ENCODE data around the gene DENND4C.
A peak's percentile ranks its signal among the peaks of the same experiment; 100 is the strongest.
"Not testable (repeated sequence)": the region's sequence is repeated elsewhere in the genome, so short reads cannot be mapped to it uniquely, and the experiment has no call there.

Gene DENND4C

GRCh38 chr9:19229595-19230354 is 718 bp upstream of the DENND4C start:
- peak; percentile 43 to 61 for DNase-seq

GRCh38 chr9:19231126-19231903 is 822 bp downstream of the DENND4C start:
- no peak for DNase-seq

GRCh38 chr9:19231904-19232822 is 1.7 kb downstream of the DENND4C start:
- no peak for DNase-seq

- no peak for DNase-seq
Measured at GRCh38 chr9:19232823-19233194, 2.3 kb downstream of the DENND4C start.

GRCh38 chr9:19233344-19233743 is 2.9 kb downstream of the DENND4C start:
- no peak for DNase-seq

- no peak for DNase-seq
Measured at GRCh38 chr9:19239955-19240354, 9.5 kb downstream of the DENND4C start.

- DNase-seq: no peak
Measured at GRCh38 chr9:19241728-19242127, 11.2 kb downstream of the DENND4C start.

GRCh38 chr9:19243366-19244033 is 13.0 kb downstream of the DENND4C start:
- no peak for DNase-seq

- no peak for DNase-seq
Measured at GRCh38 chr9:19246891-19247290, 16.4 kb downstream of the DENND4C start.

GRCh38 chr9:19247420-19247819 is 16.9 kb downstream of the DENND4C start:
- no peak for DNase-seq

GRCh38 chr9:19250346-19250745 is 19.9 kb downstream of the DENND4C start:
- DNase-seq: not testable (repeated sequence)

GRCh38 chr9:19251203-19251602 is 20.7 kb downstream of the DENND4C start:
- DNase-seq: not testable (repeated sequence)

- DNase-seq: not testable (repeated sequence)
Measured at GRCh38 chr9:19251622-19252021, 21.1 kb downstream of the DENND4C start.

- DNase-seq: no peak
Measured at GRCh38 chr9:19252174-19252884, 21.8 kb downstream of the DENND4C start.

- no peak for DNase-seq
Measured at GRCh38 chr9:19252885-19253219, 22.4 kb downstream of the DENND4C start.

GRCh38 chr9:19255112-19255511 is 24.6 kb downstream of the DENND4C start:
- no peak for DNase-seq

- DNase-seq: no peak
Measured at GRCh38 chr9:19255821-19256220, 25.3 kb downstream of the DENND4C start.

- DNase-seq: not testable (repeated sequence)
Measured at GRCh38 chr9:19259665-19260255, 29.3 kb downstream of the DENND4C start.

- DNase-seq: not testable (repeated sequence)
Measured at GRCh38 chr9:19265602-19266001, 35.1 kb downstream of the DENND4C start.

GRCh38 chr9:19266778-19267384 is 36.4 kb downstream of the DENND4C start:
- DNase-seq: not testable (repeated sequence)

GRCh38 chr9:19269582-19269981 is 39.1 kb downstream of the DENND4C start:
- no peak for DNase-seq

Measured in NCI-H1930 (cell line).